ENCODE measurements around the gene KMT5C. TPM values are rescaled to one million over a fixed set of nuclear protein-coding genes. Genes with fewer than 3 reads are reported as not detected.

The KMT5C gene
- total and polyA plus RNA-seq, 11 donors: 3.3 to 10.8 (median 6.2) TPM

DNA sequence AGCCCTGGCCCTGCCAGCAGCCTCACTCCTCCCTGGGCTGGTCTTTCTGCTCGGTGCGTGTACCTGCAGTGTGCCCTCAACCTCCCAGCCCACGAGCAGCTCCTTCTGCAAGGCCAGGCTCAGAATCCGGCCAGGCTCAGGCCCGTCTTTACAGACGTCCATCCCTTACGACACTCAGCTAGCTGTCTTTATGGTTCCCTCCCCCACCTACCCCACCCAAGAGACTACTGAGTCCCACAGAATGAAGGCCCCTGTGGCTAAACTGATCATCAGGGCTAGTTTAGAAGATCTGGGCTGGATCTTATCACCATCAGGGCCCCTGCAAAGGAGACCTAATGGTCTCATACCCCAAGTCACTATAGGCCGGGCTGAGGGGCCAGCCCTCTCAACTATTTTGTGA lies 25.3 kb upstream of the KMT5C start:
- Histone ChIP-seq H3K9me3 (peaks cover 0 to 3% (median 0%) of the 10 kb centered on the region in 12 donors), H3K4me3 (no peak overlapping the region), H3K4me1 (no peaks in the 10 kb centered on the region), H3K36me3 (peaks cover 0 to 6% (median 0%) of the 10 kb centered on the region in 9 donors), H3K27ac (no peak overlapping the region), H3K27me3 (peaks cover 0 to under 1% (median 0%) of the 10 kb centered on the region in 9 donors)
- TF ChIP-seq POLR2A (IDR thresholded peaks at IDR 0.05): no peak
- TF ChIP-seq, protein P1, sequence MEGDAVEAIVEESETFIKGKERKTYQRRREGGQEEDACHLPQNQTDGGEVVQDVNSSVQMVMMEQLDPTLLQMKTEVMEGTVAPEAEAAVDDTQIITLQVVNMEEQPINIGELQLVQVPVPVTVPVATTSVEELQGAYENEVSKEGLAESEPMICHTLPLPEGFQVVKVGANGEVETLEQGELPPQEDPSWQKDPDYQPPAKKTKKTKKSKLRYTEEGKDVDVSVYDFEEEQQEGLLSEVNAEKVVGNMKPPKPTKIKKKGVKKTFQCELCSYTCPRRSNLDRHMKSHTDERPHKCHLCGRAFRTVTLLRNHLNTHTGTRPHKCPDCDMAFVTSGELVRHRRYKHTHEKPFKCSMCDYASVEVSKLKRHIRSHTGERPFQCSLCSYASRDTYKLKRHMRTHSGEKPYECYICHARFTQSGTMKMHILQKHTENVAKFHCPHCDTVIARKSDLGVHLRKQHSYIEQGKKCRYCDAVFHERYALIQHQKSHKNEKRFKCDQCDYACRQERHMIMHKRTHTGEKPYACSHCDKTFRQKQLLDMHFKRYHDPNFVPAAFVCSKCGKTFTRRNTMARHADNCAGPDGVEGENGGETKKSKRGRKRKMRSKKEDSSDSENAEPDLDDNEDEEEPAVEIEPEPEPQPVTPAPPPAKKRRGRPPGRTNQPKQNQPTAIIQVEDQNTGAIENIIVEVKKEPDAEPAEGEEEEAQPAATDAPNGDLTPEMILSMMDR (IDR thresholded peaks at IDR 0.05): no peak
- ATAC-seq: no peak
- intact Hi-C loops (cut with DNase I): no loop called here
- DNase-seq: no peak
- 84 to 89% (median 85%) methylated on average over 8 of the region's 8 CpGs for WGBS, 4 donors

GRCh38 chr19:55315956-55316525 lies 23.6 kb upstream of the KMT5C start:
- Histone ChIP-seq H3K4me3 (no peak overlapping the region), H3K27me3 (peaks cover 0 to 9% (median 0%) of the 10 kb centered on the region in 9 donors), H3K9me3 (peaks cover 0 to 3% (median 0%) of the 10 kb centered on the region in 12 donors), H3K27ac (no peak overlapping the region), H3K4me1 (no peaks in the 10 kb centered on the region), H3K36me3 (peaks cover 0 to 6% (median 0%) of the 10 kb centered on the region in 9 donors)
- DNase-seq: no peak
- ATAC-seq: no peak
- 73 to 79% (median 78%) methylated on average over 13 of the region's 13 CpGs for WGBS, 4 donors
- intact Hi-C loops (cut with DNase I): no loop called here
- TF ChIP-seq, protein P1 (IDR thresholded peaks at IDR 0.05): no peak
- TF ChIP-seq POLR2A (IDR thresholded peaks at IDR 0.05): no peak

- H3K4me3 ChIP-seq: no peak overlapping the region
- intact Hi-C loops (cut with DNase I): no loop called here
- H3K27me3 ChIP-seq: peaks cover 0 to 9% (median 0%) of the 10 kb centered on the region in 9 donors
- 74 to 82% (median 79%) methylated on average over 8 of the region's 8 CpGs for WGBS, 4 donors
- peaks cover 0 to 6% (median 0%) of the 10 kb centered on the region in 9 donors for H3K36me3 ChIP-seq
- H3K4me1 ChIP-seq: no peaks in the 10 kb centered on the region
- H3K9me3 ChIP-seq: peaks cover 0 to 3% (median 0%) of the 10 kb centered on the region in 12 donors
- DNase-seq (no peak), ATAC-seq (no peak)
- H3K27ac ChIP-seq: no peak overlapping the region
- TF ChIP-seq POLR2A (IDR thresholded peaks at IDR 0.05): no peak
Observed at GRCh38 chr19:55316646-55317045, 23.0 kb upstream of the KMT5C start.

DNA sequence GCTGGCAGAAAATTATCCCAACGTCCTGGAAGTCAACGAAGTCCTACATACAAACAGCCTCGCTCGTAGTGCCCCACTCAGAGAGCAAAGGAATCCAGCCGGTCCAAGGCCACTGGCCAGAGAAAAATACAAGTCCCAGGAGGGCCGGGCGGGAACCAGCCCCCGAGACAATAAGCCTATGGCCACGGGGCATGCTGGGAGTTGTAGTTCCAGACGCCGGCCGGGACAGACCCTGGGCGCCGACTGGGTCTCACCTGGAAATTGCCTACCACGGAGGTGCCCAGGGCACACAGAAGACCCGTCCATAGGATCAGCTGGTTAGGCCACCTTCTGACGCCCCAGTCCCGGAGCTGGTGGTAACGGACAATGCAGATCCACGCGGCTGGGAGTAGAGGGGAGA lies 19.9 kb upstream of the KMT5C start:
- Histone ChIP-seq H3K4me1 (peaks cover 0 to 7% (median 0%) of the 10 kb centered on the region in 12 donors), H3K36me3 (peaks cover 0 to 6% (median 0%) of the 10 kb centered on the region in 9 donors), H3K27me3 (peaks cover 0 to 9% (median 0%) of the 10 kb centered on the region in 9 donors), H3K4me3 (no peak overlapping the region), H3K9me3 (peaks cover 0 to 3% (median 0%) of the 10 kb centered on the region in 12 donors), H3K27ac (no peak overlapping the region)
- intact Hi-C loops (cut with DNase I): no loop called here
- ATAC-seq (peak in 3 of 4 donors; percentile 75 to 88 (median 86)), DNase-seq (peak in 2 of 5 donors; percentile 61 to 66)
- TF ChIP-seq, protein P1 (IDR thresholded peaks at IDR 0.05): no peak
- no peak for TF ChIP-seq POLR2A (IDR thresholded peaks at IDR 0.05)
- WGBS, 4 donors: 9 to 18% (median 13%) methylated on average over 21 of the region's 21 CpGs
